ENCODE results near the gene MFRP. TPM values are rescaled to one million over a fixed set of nuclear protein-coding genes. Genes with fewer than 3 reads are reported as not detected.
A peak's percentile ranks its signal among the peaks of the same experiment; 100 is the strongest.

Gene MFRP
- total RNA-seq, 2 experiments from 2014 or later: not detected

GRCh38 chr11:119356349-119357031 lies 10.0 kb upstream of the MFRP start:
- ATAC-seq: peak; percentile 90
- H3K9me3 Mint-ChIP-seq: no peaks in the 10 kb centered on the region
- POLR2A ChIA-PET: interaction anchor here (0.7 to 1.6 kb wide), 3 partner anchors 19 to 262 kb away, joined by 3 to 5 read pairs (median 3); no protein-coding TSS in a partner anchor
- peak overlapping the region; percentile 41 for H3K27ac Mint-ChIP-seq
- intact Hi-C loops (cut with micrococcal nuclease): loop anchor here (2.0 kb wide), 1 partner anchor 118 kb away; no protein-coding TSS in a partner anchor
- no peaks in the 10 kb centered on the region for H3K36me3 Mint-ChIP-seq (ENCODE audit: low read depth)
- peak; percentile 80 for DNase-seq
- H3K27me3 Mint-ChIP-seq: peaks cover 21% of the 10 kb centered on the region
- peaks cover 8% of the 10 kb centered on the region for H3K4me1 Mint-ChIP-seq (ENCODE audit: low read depth)
- CTCF ChIA-PET: interaction anchor here (0.7 to 9.0 kb wide), 42 partner anchors 8 to 216 kb away, joined by 3 to 241 read pairs (median 4); partner anchors contain the start of genes C1QTNF5, CBL, MFRP and NLRX1
- peak; percentile 100 for TF ChIP-seq CTCF (IDR thresholded peaks at IDR 0.05)
- H3K4me3 Mint-ChIP-seq: peak overlapping the region; percentile 77

- DNase-seq (no peak), ATAC-seq (no peak)
- Mint-ChIP-seq H3K27ac (no peak overlapping the region), H3K9me3 (no peaks in the 10 kb centered on the region), H3K27me3 (peaks cover 23% of the 10 kb centered on the region), H3K4me1 (ENCODE audit: low read depth) (peaks cover 8% of the 10 kb centered on the region), H3K4me3 (no peak overlapping the region), H3K36me3 (ENCODE audit: low read depth) (no peaks in the 10 kb centered on the region)
- ChIA-PET CTCF (interaction anchor here (1.1 to 9.0 kb wide), 21 partner anchors 9 to 194 kb away, joined by 3 to 241 read pairs (median 9); partner anchors contain the start of genes C1QTNF5, CBL, MFRP and RNF26), POLR2A (interaction anchor here (1.6 kb wide), 1 partner anchor 21 kb away, joined by 5 read pairs; no protein-coding TSS in a partner anchor)
- no peak for TF ChIP-seq CTCF (IDR thresholded peaks at IDR 0.05)
- intact Hi-C loops (cut with micrococcal nuclease): no loop called here
Measured at GRCh38 chr11:119355091-119355843, 8.8 kb upstream of the MFRP start.

- ChIA-PET CTCF (interaction anchor here (0.7 to 3.0 kb wide), 7 partner anchors 9 to 181 kb away, joined by 3 to 11 read pairs (median 3); partner anchors contain the start of genes C1QTNF5 and USP2), POLR2A (no interaction called here)
- H3K9me3 Mint-ChIP-seq: no peaks in the 10 kb centered on the region
- no peak overlapping the region for H3K27ac Mint-ChIP-seq
- intact Hi-C loops (cut with micrococcal nuclease): no loop called here
- H3K36me3 Mint-ChIP-seq (ENCODE audit: low read depth): no peaks in the 10 kb centered on the region
- no peak for DNase-seq
- TF ChIP-seq CTCF (IDR thresholded peaks at IDR 0.05): no peak
- H3K4me1 Mint-ChIP-seq (ENCODE audit: low read depth): peaks cover 11% of the 10 kb centered on the region
- ATAC-seq: no peak
- peaks cover 23% of the 10 kb centered on the region for H3K27me3 Mint-ChIP-seq
- H3K4me3 Mint-ChIP-seq: no peak overlapping the region
Measured at GRCh38 chr11:119352857-119353260, 6.4 kb upstream of the MFRP start.

GRCh38 chr11:119351232-119351631 lies 4.7 kb upstream of the MFRP start:
- Mint-ChIP-seq H3K27ac (no peak overlapping the region), H3K4me3 (no peak overlapping the region), H3K4me1 (ENCODE audit: low read depth) (peaks cover 8% of the 10 kb centered on the region), H3K27me3 (peaks cover 22% of the 10 kb centered on the region), H3K9me3 (no peaks in the 10 kb centered on the region), H3K36me3 (ENCODE audit: low read depth) (no peaks in the 10 kb centered on the region)
- intact Hi-C loops (cut with micrococcal nuclease): no loop called here
- no peak for ATAC-seq
- ChIA-PET CTCF (interaction anchor here (0.6 to 3.0 kb wide), 2 partner anchors 11 to 13 kb away, joined by 3 to 11 read pairs; partner anchors contain the start of gene C1QTNF5), POLR2A (interaction anchor here (0.9 to 1.3 kb wide), 2 partner anchors 14 to 379 kb away, joined by 3 to 4 read pairs; no protein-coding TSS in a partner anchor)
- TF ChIP-seq CTCF (IDR thresholded peaks at IDR 0.05): no peak
- no peak for DNase-seq

Measured in activated CD8-positive, alpha-beta T cell treated with anti-CD3 and anti-CD28 coated beads for 36 hours (primary cell).